PFSK-1 (cell line): ENCODE data around the gene ZMYND15.

Experiments used
- FOXP2 ChIP-seq: optimal IDR thresholded peaks from 2 replicates; pipeline ENCODE3; 2011; ENCODE audit warnings: borderline replicate concordance, control low read depth, inconsistent platforms; ENCODE audit not compliant: insufficient read depth; ENCODE audit errors: extremely low read length, extremely low read depth
- POLR2AphosphoS5 ChIP-seq: IDR thresholded peaks from 2 replicates; pipeline ENCODE4 v1.6.1; 2012; ENCODE audit warnings: low read depth, mild to moderate bottlenecking, control low read depth, low read length, moderate library complexity
- REST ChIP-seq, 2 experiments: IDR thresholded peaks; 2 replicates each; pipeline versions ENCODE4 v1.6.1 to v1.8.0; 2011 to 2012; ENCODE audit warnings: low read depth in 2 of 2, low read length in 2 of 2, control low read depth in 1 of 2, inconsistent platforms in 1 of 2, mild to moderate bottlenecking in 1 of 2, moderate library complexity in 1 of 2; ENCODE audit not compliant: insufficient read depth in 1 of 2
- SIN3A ChIP-seq: IDR thresholded peaks from 2 replicates; pipeline ENCODE4 v1.6.1; 2012; ENCODE audit warnings: mild to moderate bottlenecking, low read length, moderate library complexity, borderline replicate concordance; ENCODE audit not compliant: insufficient read depth
- TAF1 ChIP-seq: IDR thresholded peaks from 2 replicates; pipeline ENCODE4 v1.6.1; 2012; ENCODE audit warnings: low read length, control low read depth, borderline replicate concordance; ENCODE audit not compliant: insufficient read depth

Gene ZMYND15

GRCh38 chr17:4719146-4719545 lies 20.5 kb upstream of the ZMYND15 start:
- no peak for TF ChIP-seq TAF1
- no peak for TF ChIP-seq FOXP2
- no peak for TF ChIP-seq REST (IDR thresholded peaks at IDR 0.05; ENCODE audit: insufficient read depth in 1 of 2, low read depth in 2 of 2, low read length in 2 of 2)
- TF ChIP-seq POLR2AphosphoS5 = no peak
- TF ChIP-seq SIN3A = no peak

- TF ChIP-seq SIN3A (no peak), FOXP2 (peak; percentile 39)
These were observed 19.9 kb upstream of the ZMYND15 start for GRCh38 chr17:4719684-4720221.

- TF ChIP-seq SIN3A = no peak
- no peak for TF ChIP-seq FOXP2
- no peak for TF ChIP-seq TAF1
- TF ChIP-seq REST (IDR thresholded peaks at IDR 0.05; ENCODE audit: insufficient read depth in 1 of 2, low read depth in 2 of 2, low read length in 2 of 2) = no peak
- TF ChIP-seq POLR2AphosphoS5 = no peak
These were observed 18.8 kb upstream of the ZMYND15 start for GRCh38 chr17:4720787-4721186.

GRCh38 chr17:4721203-4722135 lies 18.2 kb upstream of the ZMYND15 start:
- TF ChIP-seq REST (IDR thresholded peaks at IDR 0.05; ENCODE audit: insufficient read depth in 1 of 2, low read depth in 2 of 2, low read length in 2 of 2) (no peak), SIN3A (no peak), TAF1 (no peak), FOXP2 (no peak), POLR2AphosphoS5 (no peak; the same call in 1 of the 2 replicates)

- TF ChIP-seq FOXP2 = no peak
- no peak for TF ChIP-seq POLR2AphosphoS5
- TF ChIP-seq SIN3A = no peak
- TF ChIP-seq TAF1 = no peak
- TF ChIP-seq REST (IDR thresholded peaks at IDR 0.05; ENCODE audit: insufficient read depth in 1 of 2, low read depth in 2 of 2, low read length in 2 of 2) = no peak
These were observed 16.9 kb upstream of the ZMYND15 start for GRCh38 chr17:4722678-4723240.
